ENCODE measurements around the gene VPS4B.

VPS4B gene

DNA sequence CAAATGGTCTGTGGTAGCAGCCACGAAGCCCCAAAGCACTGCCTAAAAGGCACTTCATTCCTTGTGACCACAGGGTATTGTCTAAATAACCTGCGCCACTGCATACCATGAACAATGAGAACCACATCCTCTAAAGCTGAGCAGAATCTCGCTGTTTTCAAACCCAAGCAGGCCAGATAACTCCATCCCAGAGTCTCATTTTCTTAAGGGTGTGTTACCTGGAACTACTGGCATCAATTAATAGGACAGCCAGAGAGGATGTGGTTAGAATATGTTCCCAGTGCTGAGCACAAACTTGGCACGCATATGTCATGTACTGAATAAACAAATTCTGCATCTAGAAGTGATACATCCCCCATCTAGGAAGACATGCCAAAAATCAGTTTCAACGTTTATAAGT is 13.0 kb downstream of the VPS4B start:
- TF ChIP-seq, protein P1, sequence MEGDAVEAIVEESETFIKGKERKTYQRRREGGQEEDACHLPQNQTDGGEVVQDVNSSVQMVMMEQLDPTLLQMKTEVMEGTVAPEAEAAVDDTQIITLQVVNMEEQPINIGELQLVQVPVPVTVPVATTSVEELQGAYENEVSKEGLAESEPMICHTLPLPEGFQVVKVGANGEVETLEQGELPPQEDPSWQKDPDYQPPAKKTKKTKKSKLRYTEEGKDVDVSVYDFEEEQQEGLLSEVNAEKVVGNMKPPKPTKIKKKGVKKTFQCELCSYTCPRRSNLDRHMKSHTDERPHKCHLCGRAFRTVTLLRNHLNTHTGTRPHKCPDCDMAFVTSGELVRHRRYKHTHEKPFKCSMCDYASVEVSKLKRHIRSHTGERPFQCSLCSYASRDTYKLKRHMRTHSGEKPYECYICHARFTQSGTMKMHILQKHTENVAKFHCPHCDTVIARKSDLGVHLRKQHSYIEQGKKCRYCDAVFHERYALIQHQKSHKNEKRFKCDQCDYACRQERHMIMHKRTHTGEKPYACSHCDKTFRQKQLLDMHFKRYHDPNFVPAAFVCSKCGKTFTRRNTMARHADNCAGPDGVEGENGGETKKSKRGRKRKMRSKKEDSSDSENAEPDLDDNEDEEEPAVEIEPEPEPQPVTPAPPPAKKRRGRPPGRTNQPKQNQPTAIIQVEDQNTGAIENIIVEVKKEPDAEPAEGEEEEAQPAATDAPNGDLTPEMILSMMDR (IDR thresholded peaks at IDR 0.05): no peak
- no peak for TF ChIP-seq ZFX (IDR thresholded peaks at IDR 0.05; ENCODE audit: borderline replicate concordance)
- H3K27ac ChIP-seq: no peak overlapping the region

DNA sequence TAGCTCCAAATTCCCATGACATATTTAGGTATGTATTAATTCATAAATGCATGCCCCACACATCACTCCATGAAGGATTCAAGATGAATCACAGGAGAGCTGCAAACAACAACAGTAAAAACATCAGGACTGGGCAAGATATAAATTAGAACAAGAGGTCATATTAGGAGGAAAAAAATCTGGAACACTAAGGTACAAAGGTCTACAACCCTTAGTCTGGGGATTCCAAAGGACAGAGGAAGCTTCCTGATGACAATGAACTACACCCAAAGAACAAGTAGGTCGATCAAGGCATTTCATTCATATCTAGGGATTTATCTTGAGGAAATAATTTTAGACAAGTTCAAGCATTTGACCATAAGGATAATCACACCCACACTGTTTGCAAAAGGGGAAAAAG is 14.5 kb downstream of the VPS4B start:
- no peak overlapping the region for H3K27ac ChIP-seq

DNA sequence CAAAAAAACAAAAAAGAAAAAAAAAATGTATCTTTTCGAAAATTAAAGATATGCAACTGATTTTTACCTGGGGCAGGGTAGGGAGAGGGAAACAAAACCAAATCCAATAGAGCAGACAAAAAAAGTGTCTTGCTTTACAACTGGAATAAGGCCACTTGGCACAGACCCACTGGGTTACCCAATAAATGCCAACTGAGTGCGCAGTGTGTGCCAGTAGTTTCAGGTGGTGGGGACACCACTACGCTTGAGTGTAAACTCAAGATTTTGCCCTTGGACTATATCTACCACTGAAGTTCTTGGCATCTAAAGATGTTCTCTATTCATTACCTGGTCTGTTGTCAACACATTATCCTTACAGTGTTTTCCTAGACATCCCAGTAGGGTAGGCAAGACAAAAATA is 16.3 kb downstream of the VPS4B start:
- TF ChIP-seq ZFX (IDR thresholded peaks at IDR 0.05; ENCODE audit: borderline replicate concordance): no peak
- no peak overlapping the region for H3K27ac ChIP-seq

More for the DNA sequence above, 14.5 kb downstream of the VPS4B start:
- TF ChIP-seq ZFX (IDR thresholded peaks at IDR 0.05; ENCODE audit: borderline replicate concordance): no peak
- TF ChIP-seq, protein P1 (IDR thresholded peaks at IDR 0.05): no peak

DNA sequence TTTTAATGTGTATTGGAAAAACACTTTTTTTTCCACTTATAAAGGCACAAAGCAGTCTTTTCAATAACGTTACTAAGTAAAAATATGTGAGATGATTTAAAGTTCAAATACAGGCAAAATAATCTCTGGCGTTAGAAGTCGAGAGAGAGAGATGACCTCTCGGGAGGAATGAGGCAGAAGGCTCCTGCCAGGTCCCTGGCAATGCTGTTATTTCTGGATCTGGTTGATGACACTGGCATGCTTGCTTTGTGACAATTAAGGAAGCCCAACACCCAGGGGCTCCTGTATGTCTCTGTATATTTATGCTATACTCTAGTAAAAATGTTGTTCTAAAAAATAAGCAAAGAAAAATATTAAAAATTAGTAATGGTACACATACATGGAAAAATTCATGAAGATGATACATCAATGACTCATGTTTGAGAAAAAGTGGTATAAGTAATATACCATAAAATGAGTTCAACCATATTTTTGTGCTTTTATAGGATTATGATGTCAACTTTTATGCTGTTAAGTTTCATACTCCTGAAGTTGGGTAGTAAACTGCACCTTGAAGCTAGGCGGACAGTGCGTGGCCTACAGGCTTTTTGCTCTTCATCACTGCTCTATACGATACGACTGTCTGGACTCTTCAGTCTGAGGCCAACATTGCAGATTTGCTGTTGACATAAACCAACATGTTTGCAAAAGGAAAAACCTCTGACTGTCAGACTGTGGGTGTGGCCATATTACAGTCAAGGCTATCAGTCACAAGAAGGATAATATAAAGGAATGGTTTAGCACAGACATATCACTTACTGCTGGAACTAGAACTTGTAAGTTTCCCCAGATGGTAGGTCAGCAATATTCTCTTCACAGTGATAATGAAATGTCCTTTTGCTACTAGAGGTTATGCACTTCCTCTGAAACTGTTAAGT is 19.8 kb downstream of the VPS4B start:
- TF ChIP-seq ZFX (IDR thresholded peaks at IDR 0.05; ENCODE audit: borderline replicate concordance): no peak
- TF ChIP-seq, protein P1 (IDR thresholded peaks at IDR 0.05): no peak
- H3K27ac ChIP-seq: no peak overlapping the region

DNA sequence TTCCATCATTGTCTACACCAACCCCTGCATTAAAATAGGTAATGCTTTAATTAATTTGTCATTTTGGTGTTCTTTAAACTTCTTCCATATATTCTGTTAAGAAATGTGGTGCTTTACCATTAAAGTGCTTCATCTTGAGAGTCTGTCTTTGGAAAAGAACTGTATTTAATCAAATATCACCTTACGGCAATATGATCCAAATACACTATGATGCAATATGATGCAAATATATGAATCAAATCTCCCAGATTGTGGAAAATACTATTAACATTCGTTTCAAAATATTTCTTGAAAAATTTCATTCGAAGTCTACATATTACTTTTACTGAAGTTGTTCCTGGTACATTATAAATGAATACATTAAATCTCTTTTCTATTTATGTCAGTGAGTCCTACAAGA is 23.0 kb downstream of the VPS4B start:
- TF ChIP-seq, protein P1 (IDR thresholded peaks at IDR 0.05): no peak
- TF ChIP-seq ZFX (IDR thresholded peaks at IDR 0.05; ENCODE audit: borderline replicate concordance): no peak
- no peak overlapping the region for H3K27ac ChIP-seq

DNA sequence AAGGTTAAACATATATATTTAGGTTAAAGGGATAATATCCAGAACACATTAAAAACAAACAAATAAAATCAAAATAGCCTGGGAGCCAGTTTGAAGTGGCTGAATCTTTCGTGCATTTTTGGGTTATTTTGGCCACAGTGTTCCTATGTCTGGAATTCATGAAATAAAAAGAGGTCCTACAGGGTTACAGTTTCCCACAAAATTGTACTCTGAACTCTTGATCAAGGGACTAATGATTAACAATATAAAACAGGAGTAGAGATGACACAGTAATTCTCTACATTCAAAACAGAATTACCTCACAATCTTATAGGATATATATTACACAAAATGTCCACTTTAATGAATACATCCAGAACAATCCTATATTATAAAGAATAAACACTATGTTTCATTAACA is 24.9 kb downstream of the VPS4B start:
- no peak for TF ChIP-seq ZFX (IDR thresholded peaks at IDR 0.05; ENCODE audit: borderline replicate concordance)
- TF ChIP-seq, protein P1 (IDR thresholded peaks at IDR 0.05): no peak
- H3K27ac ChIP-seq: no peak overlapping the region

DNA sequence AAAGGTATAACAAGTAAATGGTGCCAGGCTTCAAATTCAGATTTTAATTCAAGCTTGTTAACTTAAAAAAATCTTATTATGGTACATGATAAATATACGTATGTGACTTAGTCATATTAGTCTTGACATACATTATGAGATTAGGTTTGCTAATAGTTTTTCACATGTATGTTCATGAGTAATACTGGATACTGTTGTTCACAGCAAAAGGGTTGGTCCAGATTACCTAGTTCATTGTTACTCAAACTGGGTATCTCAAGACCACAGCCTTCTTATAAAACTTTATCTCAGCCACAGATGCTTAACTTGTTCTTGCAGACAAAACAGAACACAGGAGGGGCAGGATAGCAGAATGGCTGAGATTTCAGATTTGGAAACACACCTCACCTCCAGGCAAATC is 26.8 kb downstream of the VPS4B start:
- TF ChIP-seq, protein P1 (IDR thresholded peaks at IDR 0.05): no peak
- TF ChIP-seq ZFX (IDR thresholded peaks at IDR 0.05; ENCODE audit: borderline replicate concordance): no peak
- H3K27ac ChIP-seq: no peak overlapping the region
